Activated CD8-positive, alpha-beta T cell treated with anti-CD3 and anti-CD28 coated beads for 36 hours (primary cell): Measurements from ENCODE around the gene CHST11. TPM values are rescaled to one million over a fixed set of nuclear protein-coding genes. Genes with fewer than 3 reads are reported as not detected.
A peak's percentile ranks its signal among the peaks of the same experiment; 100 is the strongest.

Source experiments
- ATAC-seq: fragments of 200-7000 bp; cut with Tn5 transposase; one replicate; pipeline ENCODE4 v1.10.0; 2021; ENCODE audit warnings: mild to moderate bottlenecking, moderate library complexity
- CTCF ChIA-PET: fragments of 350-600 bp; sonication (Branson Sonifier 250); formaldehyde crosslinking; loops from one replicate; lab custom pipeline; 2021; ENCODE audit warnings: antibody characterized with exemption; lab: Charles Lee
- POLR2A ChIA-PET: fragments of 350-600 bp; sonication (Branson Sonifier 250); formaldehyde crosslinking; loops from one replicate; lab custom pipeline; 2021; ENCODE audit warnings: antibody characterized with exemption; lab: Charles Lee
- DNase-seq: peaks from one replicate; pipeline ENCODE4 v3.0.0-alpha.2; 2020
- H3K27ac Mint-ChIP-seq: one replicate; pipeline ENCODE4 v1.8.0; 2021; ENCODE audit warnings: mild to moderate bottlenecking, mixed read lengths
- H3K27me3 Mint-ChIP-seq: one replicate; pipeline ENCODE4 v1.8.0; 2021; ENCODE audit warnings: mixed read lengths
- H3K36me3 Mint-ChIP-seq: one replicate; pipeline ENCODE4 v1.8.0; 2021; ENCODE audit warnings: low read depth, mixed read lengths
- H3K4me1 Mint-ChIP-seq: one replicate; pipeline ENCODE4 v1.8.0; 2021; ENCODE audit warnings: low read depth, mixed read lengths
- H3K4me3 Mint-ChIP-seq: one replicate; pipeline ENCODE4 v1.8.0; 2021; ENCODE audit warnings: mild to moderate bottlenecking, moderate library complexity, mixed read lengths
- H3K9me3 Mint-ChIP-seq: one replicate; pipeline ENCODE4 v1.8.0; 2021; ENCODE audit warnings: mixed read lengths
- intact Hi-C: fragments of 100-400 bp; cut with micrococcal nuclease; formaldehyde crosslinking; loops from one replicate; pipeline ENCODE4 v1.10.0; 2022
- total RNA-seq, 2 experiments: library from RNA; stranded (reverse); gene quantifications; one replicate each; pipeline ENCODE4 v1.2.3, GENCODE V29; 2021
- TF ChIP-seq, protein P1 (sequence below): fragments of 200-600 bp; IDR thresholded peaks from one replicate; pipeline ENCODE4 v1.8.0; 2022; ENCODE audit warnings: antibody characterized with exemption, mild to moderate bottlenecking

Gene CHST11
- total RNA-seq, 2 experiments from 2014 or later = 30.9 to 33.9 TPM

GRCh38 chr12:104683831-104684503, 227.2 kb downstream of the CHST11 start:
- peak overlapping the region; percentile 90 for H3K27ac Mint-ChIP-seq
- H3K9me3 Mint-ChIP-seq = peaks cover 1% of the 10 kb centered on the region
- ChIA-PET POLR2A (interaction anchor here (0.7 kb wide), 2 partner anchors 10 to 16 kb away, joined by 3 read pairs; no protein-coding TSS in a partner anchor), CTCF (interaction anchor here (1.0 to 1.2 kb wide), 2 partner anchors 18 to 36 kb away, joined by 3 to 4 read pairs; no protein-coding TSS in a partner anchor)
- no peak for DNase-seq
- H3K27me3 Mint-ChIP-seq = no peaks in the 10 kb centered on the region
- peaks cover 6% of the 10 kb centered on the region for H3K36me3 Mint-ChIP-seq
- TF ChIP-seq, protein P1, sequence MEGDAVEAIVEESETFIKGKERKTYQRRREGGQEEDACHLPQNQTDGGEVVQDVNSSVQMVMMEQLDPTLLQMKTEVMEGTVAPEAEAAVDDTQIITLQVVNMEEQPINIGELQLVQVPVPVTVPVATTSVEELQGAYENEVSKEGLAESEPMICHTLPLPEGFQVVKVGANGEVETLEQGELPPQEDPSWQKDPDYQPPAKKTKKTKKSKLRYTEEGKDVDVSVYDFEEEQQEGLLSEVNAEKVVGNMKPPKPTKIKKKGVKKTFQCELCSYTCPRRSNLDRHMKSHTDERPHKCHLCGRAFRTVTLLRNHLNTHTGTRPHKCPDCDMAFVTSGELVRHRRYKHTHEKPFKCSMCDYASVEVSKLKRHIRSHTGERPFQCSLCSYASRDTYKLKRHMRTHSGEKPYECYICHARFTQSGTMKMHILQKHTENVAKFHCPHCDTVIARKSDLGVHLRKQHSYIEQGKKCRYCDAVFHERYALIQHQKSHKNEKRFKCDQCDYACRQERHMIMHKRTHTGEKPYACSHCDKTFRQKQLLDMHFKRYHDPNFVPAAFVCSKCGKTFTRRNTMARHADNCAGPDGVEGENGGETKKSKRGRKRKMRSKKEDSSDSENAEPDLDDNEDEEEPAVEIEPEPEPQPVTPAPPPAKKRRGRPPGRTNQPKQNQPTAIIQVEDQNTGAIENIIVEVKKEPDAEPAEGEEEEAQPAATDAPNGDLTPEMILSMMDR = no peak
- no peak overlapping the region for H3K4me3 Mint-ChIP-seq
- no peak for ATAC-seq
- intact Hi-C loops = loop anchor here (5.0 kb wide), 2 partner anchors 38 to 368 kb away; no protein-coding TSS in a partner anchor
- peaks cover 81% of the 10 kb centered on the region for H3K4me1 Mint-ChIP-seq

DNA sequence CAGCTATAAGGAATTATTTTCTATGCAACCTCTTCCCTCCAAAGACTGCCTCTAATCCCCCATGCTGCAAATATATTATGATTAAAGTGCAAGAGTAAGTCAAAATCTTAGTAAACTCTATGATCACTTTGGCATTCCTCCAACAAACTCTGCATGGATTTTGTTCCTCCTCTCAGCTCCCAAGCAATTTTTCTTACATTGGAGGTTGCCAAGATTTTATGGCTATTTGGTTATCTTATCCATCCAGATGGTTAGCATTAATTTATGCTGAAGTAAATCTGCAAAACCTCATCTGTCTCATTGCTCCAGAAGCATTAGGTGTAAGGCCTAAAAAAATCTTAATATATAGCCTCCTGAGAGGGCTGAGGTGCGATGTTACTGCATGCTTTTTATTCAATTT, 228.1 kb downstream of the CHST11 start:
- DNase-seq (no peak), ATAC-seq (no peak)
- ChIA-PET POLR2A (interaction anchor here (0.7 kb wide), 1 partner anchor 9 kb away, joined by 3 read pairs; no protein-coding TSS in a partner anchor), CTCF (interaction anchor here (1.0 to 1.5 kb wide), 4 partner anchors 9 to 303 kb away, joined by 3 to 4 read pairs (median 4); no protein-coding TSS in a partner anchor)
- Mint-ChIP-seq H3K27ac (no peak overlapping the region), H3K4me1 (peaks cover 77% of the 10 kb centered on the region), H3K9me3 (peaks cover 1% of the 10 kb centered on the region), H3K4me3 (no peak overlapping the region), H3K27me3 (no peaks in the 10 kb centered on the region), H3K36me3 (peaks cover 6% of the 10 kb centered on the region)
- TF ChIP-seq, protein P1 = no peak
- intact Hi-C loops = loop anchor here (5.0 kb wide), 3 partner anchors 37 to 367 kb away; partner anchors contain the start of gene CHST11

- TF ChIP-seq, protein P1 = no peak
These were observed 228.6 kb downstream of the CHST11 start for GRCh38 chr12:104685366-104685765.

GRCh38 chr12:104686196-104686595, 229.4 kb downstream of the CHST11 start:
- peak overlapping the region; percentile 81 for H3K27ac Mint-ChIP-seq
- DNase-seq (peak; percentile 13), ATAC-seq (no peak)
- peaks cover 10% of the 10 kb centered on the region for H3K36me3 Mint-ChIP-seq
- CTCF ChIA-PET = interaction anchor here (1.5 kb wide), 2 partner anchors 8 to 35 kb away, joined by 3 to 4 read pairs; no protein-coding TSS in a partner anchor
- H3K9me3 Mint-ChIP-seq = peaks cover 1% of the 10 kb centered on the region
- TF ChIP-seq, protein P1 = no peak
- POLR2A ChIA-PET = interaction anchor here (3.4 kb wide), 1 partner anchor 14 kb away, joined by 11 read pairs; no protein-coding TSS in a partner anchor
- intact Hi-C loops = loop anchor here (5.0 kb wide), 1 partner anchor 229 kb away; the partner anchor contains the start of gene CHST11
- no peaks in the 10 kb centered on the region for H3K27me3 Mint-ChIP-seq
- peaks cover 69% of the 10 kb centered on the region for H3K4me1 Mint-ChIP-seq
- H3K4me3 Mint-ChIP-seq = no peak overlapping the region

More at GRCh38 chr12:104685366-104685765, 228.6 kb downstream of the CHST11 start:
- CTCF ChIA-PET = interaction anchor here (1.1 to 1.5 kb wide), 2 partner anchors 9 to 304 kb away, joined by 3 to 4 read pairs; no protein-coding TSS in a partner anchor
- intact Hi-C loops = loop anchor here (5.0 kb wide), 1 partner anchor 228 kb away; the partner anchor contains the start of gene CHST11
- Mint-ChIP-seq H3K27ac (peak overlapping the region; percentile 34), H3K36me3 (peaks cover 8% of the 10 kb centered on the region), H3K9me3 (peaks cover 1% of the 10 kb centered on the region), H3K4me3 (no peak overlapping the region), H3K4me1 (peaks cover 72% of the 10 kb centered on the region), H3K27me3 (no peaks in the 10 kb centered on the region)
- POLR2A ChIA-PET = no interaction called here
- DNase-seq (no peak), ATAC-seq (no peak)
